ENCODE results near the gene AKIP1. TPM values are rescaled to one million over a fixed set of nuclear protein-coding genes. Genes with fewer than 3 reads are reported as not detected.
A peak's percentile ranks its signal among the peaks of the same experiment; 100 is the strongest.
"Not testable (repeated sequence)": the region's sequence is repeated elsewhere in the genome, so short reads cannot be mapped to it uniquely, and the experiment has no call there.

Gene AKIP1
- total RNA-seq, 1 experiment from 2014 or later = 64.6 TPM

- Mint-ChIP-seq H3K9me3 (ENCODE audit: unreplicated experiment) (no peaks in the 10 kb centered on the region), H3K4me3 (ENCODE audit: unreplicated experiment) (peak overlapping the region; percentile 58), H3K27me3 (ENCODE audit: insufficient read depth, unreplicated experiment) (no peaks in the 10 kb centered on the region), H3K4me1 (ENCODE audit: insufficient read depth, unreplicated experiment) (peaks cover 14% of the 10 kb centered on the region), H3K27ac (ENCODE audit: low read depth, unreplicated experiment) (peak overlapping the region; percentile 76), H3K36me3 (ENCODE audit: insufficient read depth, unreplicated experiment) (no peaks in the 10 kb centered on the region)
- DNase-seq (ENCODE audit: unreplicated experiment) = peak; percentile 49
- TF ChIP-seq CTCF (IDR thresholded peaks at IDR 0.05; ENCODE audit: unreplicated experiment) = no peak
- intact Hi-C loops (cut with micrococcal nuclease) = no loop called here
- POLR2A ChIA-PET = interaction anchor here (0.6 to 1.4 kb wide), 4 partner anchors 22 to 1297 kb away, joined by 3 to 4 read pairs (median 3); partner anchors contain the start of gene TMEM9B
- BruUV-seq (replicated peaks) = no TSS peak
- CTCF ChIA-PET = interaction anchor here (0.6 to 1.7 kb wide), 6 partner anchors 11 to 247 kb away, joined by 3 to 7 read pairs (median 3); no protein-coding TSS in a partner anchor
Observed at GRCh38 chr11:8934742-8935488, 23.9 kb downstream of the AKIP1 start.

GRCh38 chr11:8935789-8936188 is 24.8 kb downstream of the AKIP1 start:
- H3K4me3 Mint-ChIP-seq (ENCODE audit: unreplicated experiment); H3K9me3 Mint-ChIP-seq (ENCODE audit: unreplicated experiment); DNase-seq (ENCODE audit: unreplicated experiment); H3K27me3 Mint-ChIP-seq (ENCODE audit: insufficient read depth, unreplicated experiment); H3K36me3 Mint-ChIP-seq (ENCODE audit: insufficient read depth, unreplicated experiment); intact Hi-C loops (cut with micrococcal nuclease); BruUV-seq (replicated peaks); H3K27ac Mint-ChIP-seq (ENCODE audit: low read depth, unreplicated experiment): not testable (repeated sequence)
- ChIA-PET POLR2A (interaction anchor here (0.6 kb wide), 2 partner anchors 25 to 754 kb away, joined by 3 read pairs; partner anchors contain the start of gene AKIP1), CTCF (interaction anchor here (0.6 to 1.9 kb wide), 6 partner anchors 13 to 303 kb away, joined by 3 to 7 read pairs (median 5); no protein-coding TSS in a partner anchor)
- peaks cover 14% of the 10 kb centered on the region for H3K4me1 Mint-ChIP-seq (ENCODE audit: insufficient read depth, unreplicated experiment)

GRCh38 chr11:8937159-8937558 is 26.2 kb downstream of the AKIP1 start:
- ChIA-PET CTCF (interaction anchor here (1.0 to 1.9 kb wide), 5 partner anchors 11 to 200 kb away, joined by 3 to 5 read pairs (median 5); no protein-coding TSS in a partner anchor), POLR2A (interaction anchor here (0.7 kb wide), 1 partner anchor 659 kb away, joined by 3 read pairs; no protein-coding TSS in a partner anchor)
- no peak overlapping the region for H3K4me3 Mint-ChIP-seq (ENCODE audit: unreplicated experiment)
- no peak for TF ChIP-seq CTCF (IDR thresholded peaks at IDR 0.05; ENCODE audit: unreplicated experiment)
- BruUV-seq (replicated peaks) = no TSS peak
- H3K27ac Mint-ChIP-seq (ENCODE audit: low read depth, unreplicated experiment) = no peak overlapping the region
- H3K9me3 Mint-ChIP-seq (ENCODE audit: unreplicated experiment) = no peaks in the 10 kb centered on the region
- no peaks in the 10 kb centered on the region for H3K36me3 Mint-ChIP-seq (ENCODE audit: insufficient read depth, unreplicated experiment)
- intact Hi-C loops (cut with micrococcal nuclease) = no loop called here
- H3K27me3 Mint-ChIP-seq (ENCODE audit: insufficient read depth, unreplicated experiment) = peaks cover 15% of the 10 kb centered on the region
- peaks cover 14% of the 10 kb centered on the region for H3K4me1 Mint-ChIP-seq (ENCODE audit: insufficient read depth, unreplicated experiment)
- no peak for DNase-seq (ENCODE audit: unreplicated experiment)

GRCh38 chr11:8937659-8938058 is 26.7 kb downstream of the AKIP1 start:
- no peak for DNase-seq (ENCODE audit: unreplicated experiment)
- Mint-ChIP-seq H3K27ac (ENCODE audit: low read depth, unreplicated experiment) (no peak overlapping the region), H3K36me3 (ENCODE audit: insufficient read depth, unreplicated experiment) (no peaks in the 10 kb centered on the region), H3K9me3 (ENCODE audit: unreplicated experiment) (no peaks in the 10 kb centered on the region), H3K27me3 (ENCODE audit: insufficient read depth, unreplicated experiment) (peaks cover 15% of the 10 kb centered on the region), H3K4me3 (ENCODE audit: unreplicated experiment) (no peak overlapping the region), H3K4me1 (ENCODE audit: insufficient read depth, unreplicated experiment) (peaks cover 14% of the 10 kb centered on the region)
- BruUV-seq (replicated peaks) = no TSS peak
- ChIA-PET POLR2A (interaction anchor here (0.7 kb wide), 1 partner anchor 660 kb away, joined by 3 read pairs; no protein-coding TSS in a partner anchor), CTCF (interaction anchor here (0.6 to 1.9 kb wide), 4 partner anchors 11 to 200 kb away, joined by 3 to 5 read pairs (median 4); no protein-coding TSS in a partner anchor)
- TF ChIP-seq CTCF (IDR thresholded peaks at IDR 0.05; ENCODE audit: unreplicated experiment) = no peak
- intact Hi-C loops (cut with micrococcal nuclease) = no loop called here
